SHP77 (cell line): ENCODE measurements around the gene UBE4B.
"Not testable (repeated sequence)": the region's sequence is repeated elsewhere in the genome, so short reads cannot be mapped to it uniquely, and the experiment has no call there.

Experiments
- DNase-seq, 2 experiments: peaks; one replicate each; lab custom pipeline; 2025; lab: John Stamatoyannopoulos, UW

Gene UBE4B

DNA sequence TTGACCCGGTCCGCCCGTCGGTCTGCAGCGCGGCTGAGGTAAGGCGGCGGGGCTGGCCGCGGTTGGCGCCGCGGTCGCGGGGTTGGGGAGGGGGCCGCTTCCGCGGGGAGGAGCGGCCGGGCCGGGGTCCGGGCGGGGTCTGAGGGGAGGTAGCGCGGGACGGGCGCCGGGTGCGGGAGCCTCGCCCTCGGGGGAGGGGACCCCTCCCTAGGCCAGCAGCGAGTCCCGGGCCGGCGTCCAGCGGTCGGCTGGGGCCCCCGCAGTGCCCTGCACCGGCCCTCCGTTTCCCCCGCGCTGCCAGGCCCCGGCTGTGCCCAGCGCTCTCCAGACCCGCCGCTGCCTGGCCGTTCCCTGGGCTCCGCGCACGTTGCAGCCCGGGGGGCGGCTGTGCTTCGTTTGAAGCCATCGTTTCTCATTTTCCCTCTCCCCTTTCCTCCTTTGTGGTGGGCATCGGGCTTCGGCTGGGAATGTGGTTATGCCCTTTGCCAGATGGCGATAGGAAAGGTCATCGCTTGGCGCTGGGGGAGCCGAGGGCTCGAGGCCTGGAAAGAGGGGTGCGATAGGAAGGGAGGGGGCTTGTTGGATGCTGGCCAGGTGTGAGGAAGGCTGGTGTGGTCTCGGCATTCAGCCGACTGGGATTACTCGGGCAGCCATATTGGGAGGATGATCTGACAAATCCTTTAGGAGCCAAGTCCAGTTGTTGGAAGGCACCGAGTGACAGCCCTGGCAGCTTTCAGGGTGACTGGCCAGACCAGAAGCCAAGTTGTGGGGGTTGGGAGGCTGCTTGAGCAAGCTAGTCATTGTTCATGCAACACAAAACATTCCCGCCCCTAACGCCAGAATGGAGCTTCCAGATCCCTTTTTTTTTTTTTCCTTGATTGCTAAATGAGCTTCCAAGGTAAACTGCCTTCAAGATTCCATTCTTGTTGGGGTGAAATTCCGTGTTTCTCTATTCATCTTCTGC lies 178.4 kb downstream of the UBE4B start:
- DNase-seq: peak in 1 of 2 experiments; percentile 54

DNA sequence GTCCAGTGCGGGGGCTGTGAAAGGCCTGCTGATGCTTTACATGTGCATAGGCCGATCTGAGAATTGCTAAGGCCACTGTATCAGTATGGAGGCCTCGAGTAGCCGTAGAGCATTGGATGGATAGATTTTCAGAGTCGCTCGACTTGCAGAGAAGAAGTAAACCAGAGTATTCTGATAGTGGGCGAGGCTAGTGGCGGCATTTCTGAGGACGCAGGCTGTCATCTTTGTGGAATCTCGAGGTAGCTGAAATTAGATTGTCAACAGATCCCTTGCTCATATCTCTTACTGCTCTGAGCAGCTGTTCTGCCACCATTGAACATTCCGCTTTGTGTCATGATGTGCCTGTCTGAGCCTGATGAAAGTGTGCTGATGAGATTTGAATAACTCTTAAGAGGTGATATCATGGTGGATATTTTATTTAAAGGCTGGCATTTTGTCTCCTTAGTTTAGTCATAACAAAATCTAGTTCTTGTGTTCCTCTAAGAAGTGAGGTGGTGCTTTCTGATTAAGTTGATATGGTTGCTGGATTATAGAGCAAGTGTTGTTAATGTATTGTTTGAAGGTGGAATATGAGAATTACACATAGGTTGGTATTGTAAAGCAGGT lies 179.2 kb downstream of the UBE4B start:
- DNase-seq: no peak

DNA sequence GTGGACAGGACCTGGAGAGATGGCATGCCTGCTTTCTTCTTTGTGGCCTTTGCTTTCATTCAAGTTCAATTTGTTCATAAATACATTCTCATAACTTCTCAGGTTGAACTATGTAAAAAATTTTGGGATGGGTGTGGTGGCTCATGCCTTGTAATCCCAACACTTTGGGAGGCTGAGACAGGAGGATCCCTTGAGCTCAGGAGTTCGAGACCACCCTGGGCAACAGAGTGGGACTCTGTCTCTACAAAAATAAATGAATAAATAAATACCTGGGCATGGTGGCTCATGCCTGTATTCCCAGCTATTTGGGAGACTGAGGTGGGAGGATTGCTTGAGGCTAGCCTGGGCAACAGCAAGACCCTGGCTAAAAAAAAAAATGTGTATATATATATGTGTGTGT lies 179.7 kb downstream of the UBE4B start:
- DNase-seq: no peak

DNA sequence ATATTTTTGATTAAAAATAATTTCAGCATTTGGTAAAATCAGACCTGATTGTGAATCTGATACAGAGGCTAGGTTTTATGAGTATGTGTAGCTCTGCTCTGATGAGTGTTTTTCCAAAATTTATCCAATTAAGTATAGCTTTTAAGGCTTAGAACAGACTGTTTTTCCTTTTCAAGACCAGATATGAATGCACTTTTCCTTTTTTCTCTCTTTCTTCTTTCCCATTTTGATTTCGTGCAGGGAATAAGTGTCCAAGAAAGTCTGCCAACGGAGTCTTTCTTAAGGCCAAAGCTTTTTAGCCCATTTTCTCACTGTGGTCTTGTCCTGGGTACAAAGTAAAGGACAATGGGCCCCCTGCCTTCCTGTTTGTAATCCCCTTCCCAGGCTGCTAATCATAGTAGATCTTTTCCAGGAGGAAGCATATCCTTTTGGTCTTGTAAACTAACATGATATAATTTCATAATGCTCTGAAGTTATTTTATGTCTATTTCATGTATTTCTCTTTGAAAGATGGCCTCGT lies 180.5 kb downstream of the UBE4B start:
- no peak for DNase-seq

DNA sequence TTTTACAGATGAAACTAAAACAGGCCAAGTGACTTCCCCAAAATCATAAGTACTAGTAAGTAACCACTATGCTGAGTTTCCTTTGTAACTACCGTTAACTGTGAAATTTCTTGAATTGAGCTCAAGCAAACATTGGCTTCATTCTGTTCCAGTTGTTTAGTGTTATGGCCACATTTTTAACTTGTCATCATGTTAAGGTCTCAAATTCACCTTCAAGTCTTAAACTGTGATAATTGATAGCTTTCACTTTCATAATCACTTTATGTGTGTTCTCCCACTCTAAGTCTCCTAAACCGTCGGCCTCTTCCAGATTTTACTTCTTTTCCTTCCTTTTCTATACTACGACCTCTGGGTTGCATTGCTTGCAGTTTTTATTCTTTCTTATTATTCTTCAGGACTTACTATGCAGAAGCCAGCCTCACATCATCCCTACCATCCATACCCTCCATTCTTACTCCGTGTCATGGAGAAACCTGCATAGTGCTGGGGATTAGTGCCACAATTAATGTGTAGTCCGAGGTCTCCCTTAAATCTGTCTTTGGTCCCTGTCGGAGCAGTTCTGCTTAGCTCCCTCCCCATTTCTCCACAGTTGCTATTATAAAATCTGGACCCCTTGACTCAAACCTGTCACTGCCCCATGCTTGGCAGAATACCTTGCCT lies 183.5 kb downstream of the UBE4B start:
- no peak for DNase-seq

DNA sequence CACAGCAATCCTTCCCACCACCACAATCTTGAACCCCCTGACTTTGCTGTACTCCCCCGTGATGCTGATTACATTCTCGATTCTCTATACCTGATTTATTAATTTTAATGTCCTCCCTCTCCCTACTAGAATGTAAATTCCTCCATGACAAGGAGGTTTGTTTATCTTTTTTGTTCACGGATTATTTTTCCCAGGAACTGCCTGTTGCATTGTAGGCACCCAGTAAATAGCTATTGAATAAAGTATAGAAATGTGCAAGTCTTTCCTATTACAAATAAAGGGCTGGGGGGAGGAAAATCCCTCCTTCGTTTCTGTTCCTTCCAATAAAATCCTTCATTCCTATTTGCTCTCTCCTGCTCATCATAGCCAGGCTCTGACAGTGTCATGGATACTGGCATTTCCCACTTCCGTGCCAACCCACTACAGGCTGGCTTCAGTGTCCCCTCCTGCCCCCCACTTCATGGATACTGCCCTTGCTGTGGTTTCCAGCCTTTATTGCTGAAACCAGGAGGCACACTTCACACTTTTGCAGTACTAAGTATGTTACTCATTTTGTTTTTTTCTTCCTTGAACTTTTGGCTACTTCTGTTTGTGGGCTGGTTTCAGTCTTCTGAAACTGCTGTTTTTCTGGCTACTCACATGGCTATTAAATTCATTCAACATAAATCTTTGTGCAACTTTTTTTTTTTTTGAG lies 185.1 kb downstream of the UBE4B start:
- no peak for DNase-seq

DNA sequence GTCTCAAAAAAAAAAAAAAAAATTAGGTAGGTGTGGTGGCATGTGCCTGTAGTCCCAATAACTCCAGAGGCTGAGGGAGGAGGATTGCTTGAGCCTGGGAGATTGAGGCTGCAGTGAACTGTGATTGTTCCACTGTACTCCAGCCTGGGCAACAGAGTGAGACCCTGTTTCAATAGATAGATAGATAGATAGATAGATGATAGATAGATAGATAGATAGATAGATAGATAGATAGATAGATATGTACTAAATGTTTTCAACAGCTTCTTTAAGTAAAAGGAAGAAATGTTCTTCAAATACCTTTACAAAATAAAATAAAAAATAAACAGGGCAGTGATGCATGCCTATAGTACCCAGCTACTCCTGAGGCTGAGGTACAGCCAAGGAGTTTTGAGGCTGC lies 187.4 kb downstream of the UBE4B start:
- DNase-seq: no peak

DNA sequence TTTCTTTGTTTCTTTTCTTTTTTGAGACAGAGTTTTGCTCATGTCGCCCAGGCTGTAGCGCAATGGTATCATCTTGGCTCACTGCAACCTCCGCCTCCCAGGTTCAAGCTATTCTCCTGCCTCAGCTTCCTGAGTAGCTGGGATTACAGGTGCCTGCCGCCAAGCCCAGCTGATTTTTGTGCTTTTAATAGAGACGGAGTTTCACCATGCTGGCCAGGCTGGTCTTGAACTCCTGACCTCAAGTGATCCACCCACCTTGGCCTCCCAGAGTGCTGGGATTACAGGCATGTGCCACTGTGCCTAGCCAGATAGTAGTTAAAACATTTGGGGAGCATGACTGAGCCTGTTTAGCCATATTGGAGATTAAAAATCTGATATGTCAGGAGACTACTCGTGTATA lies 187.9 kb downstream of the UBE4B start:
- not testable (repeated sequence) for DNase-seq

DNA sequence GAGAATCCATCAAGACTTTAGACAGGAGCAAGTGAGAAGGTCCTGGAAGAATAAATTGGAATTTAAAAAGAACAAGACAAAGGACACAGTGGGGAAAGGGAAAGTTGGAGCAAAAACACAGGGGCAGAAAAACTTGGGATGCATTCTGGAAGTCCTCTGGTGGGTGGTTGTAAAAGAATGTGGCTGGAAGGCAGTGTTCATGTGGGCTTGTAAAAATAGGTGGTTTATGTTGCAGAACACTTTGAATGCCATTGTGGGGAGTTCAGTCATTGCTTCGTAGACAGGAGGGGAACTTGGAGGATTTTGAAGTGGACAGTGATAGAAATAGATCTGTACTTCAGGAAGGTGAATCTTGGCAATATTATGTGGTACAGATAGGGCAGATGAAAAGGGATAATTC lies 192.8 kb downstream of the UBE4B start:
- no peak for DNase-seq

DNA sequence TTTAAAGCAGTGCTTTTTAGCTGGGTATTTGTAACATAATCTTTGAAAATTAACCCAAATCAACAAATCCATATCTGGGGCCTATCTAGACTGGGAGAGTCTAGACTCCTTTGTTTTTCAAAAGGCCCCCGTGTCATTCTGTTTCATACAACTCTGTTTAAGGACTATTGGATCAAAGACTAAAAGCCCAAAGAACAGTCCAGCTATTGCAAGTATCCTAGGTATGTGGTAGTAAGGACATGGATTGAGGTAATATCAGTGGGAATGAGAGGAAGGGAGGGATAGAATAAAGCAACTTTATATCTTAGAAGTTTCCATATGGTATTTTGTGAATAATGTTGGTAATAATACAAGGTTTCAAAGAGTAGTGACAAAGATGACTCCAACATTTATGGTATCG lies 195.8 kb downstream of the UBE4B start:
- DNase-seq: no peak

DNA sequence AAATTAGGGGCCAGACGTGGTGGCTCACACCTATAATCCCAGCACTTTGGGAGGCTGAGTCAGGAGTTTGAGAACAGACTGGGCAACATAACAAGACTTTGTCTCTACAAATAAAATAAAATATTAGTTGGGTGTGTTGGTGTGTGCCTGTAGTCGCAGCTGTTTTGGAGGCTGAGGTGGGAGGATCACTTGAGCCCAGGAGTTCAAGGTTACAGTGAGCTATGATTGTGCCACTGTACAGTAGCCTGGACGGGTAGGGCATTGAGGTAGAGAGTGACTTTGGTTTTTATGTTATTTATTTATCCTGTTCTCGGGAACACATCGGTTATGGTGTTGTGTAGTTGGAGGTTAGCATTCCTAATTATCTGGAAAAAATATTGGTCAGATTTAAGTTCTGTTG lies 197.1 kb downstream of the UBE4B start:
- no peak for DNase-seq
